NCI-H2171 treated with DMSO at 0.1 percent for 48 hours (cell line): ENCODE measurements around the gene ABCA3.
A peak's percentile ranks its signal among the peaks of the same experiment; 100 is the strongest.

Source experiments
- DNase-seq: peaks from one replicate; lab custom pipeline; 2025; lab: John Stamatoyannopoulos, UW

ABCA3 gene

DNA sequence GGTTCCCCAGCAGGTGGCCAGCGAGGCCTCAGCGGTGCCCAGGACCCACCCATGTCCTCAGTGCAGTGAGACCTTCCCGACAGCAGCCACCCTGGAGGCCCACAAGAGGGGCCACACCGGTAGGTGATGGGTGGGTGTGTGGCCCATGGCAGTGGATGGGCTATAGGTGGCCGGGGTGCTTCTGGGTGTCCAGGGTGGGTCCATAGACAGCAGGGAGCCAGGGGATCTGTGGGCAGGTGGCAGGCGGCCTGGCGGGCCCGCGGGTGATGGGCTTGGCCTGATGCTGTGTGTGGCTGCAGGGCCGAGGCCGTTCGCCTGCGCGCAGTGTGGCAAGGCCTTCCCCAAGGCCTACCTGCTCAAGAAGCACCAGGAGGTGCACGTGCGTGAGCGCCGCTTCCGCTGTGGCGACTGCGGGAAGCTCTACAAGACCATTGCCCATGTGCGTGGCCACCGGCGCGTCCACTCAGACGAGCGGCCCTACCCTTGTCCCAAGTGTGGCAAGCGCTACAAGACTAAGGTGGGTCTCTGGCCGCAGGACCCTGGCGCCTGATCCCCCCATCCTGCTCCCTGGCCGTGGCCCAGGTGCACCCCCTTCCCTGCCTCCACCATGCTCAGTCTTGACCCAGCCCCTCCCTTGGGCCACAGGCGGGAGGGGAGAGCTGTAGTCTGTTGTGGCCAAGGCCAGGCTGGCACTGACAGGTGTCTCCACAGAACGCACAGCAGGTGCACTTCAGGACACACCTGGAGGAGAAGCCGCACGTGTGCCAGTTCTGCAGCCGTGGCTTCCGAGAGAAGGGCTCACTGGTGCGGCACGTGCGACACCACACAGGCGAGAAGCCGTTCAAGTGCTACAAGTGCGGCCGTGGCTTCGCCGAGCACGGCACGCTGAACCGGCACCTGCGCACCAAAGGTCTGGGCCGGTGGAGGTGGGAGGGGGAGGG is 106.4 kb downstream of the ABCA3 start:
- peak; percentile 7 for DNase-seq

DNA sequence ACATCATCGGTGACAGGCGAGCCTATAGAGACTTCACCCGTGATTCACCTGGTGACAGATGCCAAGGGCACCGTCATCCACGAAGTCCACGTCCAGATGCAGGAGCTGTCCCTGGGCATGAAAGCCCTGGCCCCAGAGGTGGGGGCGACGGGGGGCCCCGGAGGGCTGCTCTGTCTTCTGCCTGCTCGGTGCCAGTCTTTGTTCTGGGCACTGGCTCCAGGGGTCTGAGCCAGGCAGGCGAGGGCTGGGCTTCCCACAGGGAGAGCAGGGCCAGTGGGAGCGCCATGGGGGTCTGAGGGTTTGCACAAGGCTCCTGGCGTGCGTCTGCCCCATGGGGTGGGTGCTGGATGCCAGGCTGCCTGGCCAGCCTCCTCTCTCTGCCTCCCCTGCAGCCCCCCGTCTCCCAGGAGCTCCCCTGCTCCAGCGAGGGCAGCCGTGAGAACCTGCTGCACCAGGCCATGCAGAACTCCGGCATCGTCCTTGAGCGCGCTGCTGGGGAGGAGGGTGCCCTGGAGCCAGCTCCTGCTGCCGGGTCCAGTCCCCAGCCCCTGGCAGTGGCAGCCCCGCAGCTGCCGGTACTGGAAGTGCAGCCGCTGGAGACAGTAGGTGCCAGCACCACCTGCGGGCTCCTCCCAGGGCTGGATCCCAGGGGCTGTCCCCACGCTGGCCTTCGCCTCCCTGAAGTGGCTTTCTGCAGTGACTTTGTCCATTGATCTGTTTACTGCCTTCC is 107.3 kb downstream of the ABCA3 start:
- DNase-seq = no peak

DNA sequence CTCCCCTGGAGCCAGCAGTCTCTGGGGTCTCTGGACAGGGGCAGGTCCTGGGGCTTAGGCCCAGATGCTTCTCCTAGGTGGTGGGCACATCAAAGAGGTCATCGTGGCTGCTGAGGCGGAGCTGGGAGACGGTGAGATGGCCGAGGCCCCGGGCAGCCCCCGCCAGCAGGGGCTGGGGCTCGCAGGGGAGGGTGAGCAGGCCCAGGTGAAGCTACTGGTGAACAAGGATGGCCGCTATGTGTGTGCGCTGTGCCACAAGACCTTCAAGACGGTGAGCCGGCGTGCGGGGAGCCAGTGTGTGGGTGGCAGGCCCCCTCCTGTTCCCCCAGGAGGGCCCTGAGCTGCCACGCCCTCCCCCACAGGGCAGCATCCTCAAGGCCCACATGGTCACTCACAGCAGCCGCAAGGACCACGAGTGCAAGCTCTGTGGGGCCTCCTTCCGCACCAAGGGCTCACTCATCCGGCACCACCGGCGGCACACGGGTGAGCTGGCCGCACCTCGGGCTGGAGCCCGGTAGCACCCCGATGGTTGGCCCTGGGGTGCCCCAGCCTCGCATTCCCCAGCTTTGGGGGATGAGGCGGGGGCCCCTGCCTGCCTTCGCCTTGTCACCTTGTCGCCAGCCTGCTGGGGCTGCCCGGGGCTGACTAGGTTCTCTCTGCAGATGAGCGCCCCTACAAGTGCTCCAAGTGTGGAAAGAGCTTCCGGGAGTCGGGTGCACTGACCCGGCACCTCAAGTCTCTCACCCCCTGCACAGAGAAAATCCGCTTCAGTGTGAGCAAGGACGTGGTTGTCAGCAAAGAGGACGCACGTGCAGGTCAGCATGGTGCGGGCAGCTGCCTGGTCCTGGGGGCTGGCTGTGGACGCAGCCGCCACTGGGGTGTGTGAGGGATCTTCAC is 108.2 kb downstream of the ABCA3 start:
- no peak for DNase-seq

DNA sequence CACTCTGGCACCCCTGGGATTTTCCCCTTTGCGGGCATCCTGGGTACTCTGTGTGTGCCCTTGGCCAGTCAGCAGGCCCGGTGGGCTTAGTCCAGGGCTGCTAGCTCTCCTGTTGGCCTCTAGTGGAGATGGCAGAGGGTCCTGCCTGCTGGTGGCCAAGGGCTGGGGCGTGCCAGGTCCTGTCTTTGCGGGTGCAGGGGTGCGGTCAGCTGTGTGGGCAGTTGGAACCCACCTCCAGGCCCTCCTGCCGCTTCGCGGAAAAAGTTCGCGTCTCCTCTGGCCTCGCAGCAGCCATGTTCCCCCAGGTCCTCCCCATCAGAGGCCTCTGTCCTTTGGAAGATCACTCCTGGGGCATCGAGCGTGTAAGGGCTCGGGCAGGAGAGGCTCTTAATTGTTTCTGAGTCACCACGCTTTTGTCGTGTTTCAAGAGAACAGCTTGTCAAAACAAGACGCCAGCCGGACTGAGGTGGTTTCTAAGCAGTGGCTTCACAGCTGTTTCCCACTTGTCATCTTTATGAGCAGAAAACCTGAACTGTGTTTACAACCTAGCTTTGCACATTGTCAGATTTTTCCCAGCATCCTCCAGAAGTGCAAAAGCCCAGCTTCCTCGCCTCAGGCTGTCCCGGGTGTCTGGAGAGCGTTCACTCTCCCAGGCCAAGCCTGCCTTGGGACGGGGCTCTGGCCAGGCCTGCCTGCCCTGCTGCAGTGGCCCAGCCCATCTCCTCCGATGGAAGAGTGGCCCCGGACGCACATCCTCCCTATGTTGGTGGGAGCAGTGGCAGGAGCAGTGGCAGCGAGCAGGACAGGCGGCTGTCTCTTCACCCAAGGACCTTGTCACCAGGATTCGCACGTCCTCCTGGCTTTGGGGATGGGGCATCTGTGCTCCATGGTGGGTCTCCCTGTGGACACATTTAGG is 109.3 kb downstream of the ABCA3 start:
- DNase-seq = no peak

DNA sequence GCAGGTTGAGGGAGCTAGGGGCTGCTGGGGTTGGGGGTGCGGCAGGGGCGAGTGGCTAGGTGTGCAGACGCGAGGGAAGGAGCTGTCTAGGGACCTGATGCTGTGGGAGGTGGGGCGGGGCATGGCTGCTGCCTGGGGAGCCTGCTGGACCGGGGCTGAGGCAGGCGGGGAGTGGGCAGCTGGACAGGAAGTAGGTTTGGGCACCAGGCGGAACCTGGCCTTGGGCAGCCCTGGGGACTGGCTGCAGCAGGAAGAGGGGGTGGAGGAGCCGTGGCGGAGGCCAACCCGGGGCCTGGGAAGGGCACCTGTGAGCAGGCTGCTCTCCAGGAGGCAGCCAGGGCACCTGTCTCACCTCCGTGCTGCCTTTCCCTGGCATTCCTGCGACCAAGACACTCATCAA is 110.2 kb downstream of the ABCA3 start:
- no peak for DNase-seq

DNA sequence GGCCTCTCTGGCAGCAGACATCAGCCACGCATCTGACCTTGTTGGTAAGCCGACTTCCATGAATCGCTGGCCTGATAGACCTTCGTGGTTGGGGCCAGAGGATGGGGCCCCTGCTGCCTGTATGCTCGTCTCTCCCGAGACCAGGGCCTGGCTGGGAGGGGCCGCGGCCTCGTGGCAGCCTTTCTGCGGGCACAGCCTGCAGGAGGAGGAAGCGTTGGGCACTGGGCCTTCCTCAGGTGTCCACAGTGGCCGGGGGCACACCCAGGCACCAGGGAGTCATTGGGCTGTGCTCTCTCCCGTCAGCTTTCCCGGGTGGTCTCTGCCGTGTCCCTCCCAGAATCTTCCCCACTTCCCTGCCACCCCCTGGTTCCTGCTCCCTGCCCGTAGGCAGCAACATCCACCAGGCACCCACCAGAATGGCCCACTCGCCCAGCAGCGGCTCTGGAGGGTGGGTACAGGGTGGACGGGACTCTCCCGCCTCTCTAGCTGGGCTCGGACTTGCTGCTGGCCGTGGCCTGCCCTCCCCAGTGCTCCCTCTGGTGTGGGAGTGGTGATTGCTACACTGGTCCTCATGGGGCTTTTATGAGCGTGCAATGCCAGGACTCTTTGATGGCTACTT is 110.8 kb downstream of the ABCA3 start:
- DNase-seq = no peak

DNA sequence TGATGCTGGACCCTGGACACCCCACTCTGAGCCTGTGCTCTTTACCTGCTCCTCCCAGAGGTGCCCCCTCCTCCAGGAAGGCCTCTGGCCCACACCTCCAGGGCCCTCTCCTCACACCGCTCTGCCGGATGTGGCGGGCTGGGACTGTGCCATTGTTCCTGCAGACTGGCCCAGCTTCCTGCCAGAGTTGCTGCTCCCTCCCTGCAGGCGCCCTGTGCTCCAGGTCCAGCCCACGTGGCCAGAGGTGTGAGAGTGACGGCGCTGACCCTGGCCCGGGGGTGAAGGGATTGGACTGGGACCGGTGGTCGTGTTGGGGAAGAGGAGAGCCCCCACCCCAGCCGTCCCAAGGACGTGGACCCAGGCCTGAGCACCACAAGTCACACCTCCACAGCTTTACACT is 111.4 kb downstream of the ABCA3 start:
- no peak for DNase-seq

DNA sequence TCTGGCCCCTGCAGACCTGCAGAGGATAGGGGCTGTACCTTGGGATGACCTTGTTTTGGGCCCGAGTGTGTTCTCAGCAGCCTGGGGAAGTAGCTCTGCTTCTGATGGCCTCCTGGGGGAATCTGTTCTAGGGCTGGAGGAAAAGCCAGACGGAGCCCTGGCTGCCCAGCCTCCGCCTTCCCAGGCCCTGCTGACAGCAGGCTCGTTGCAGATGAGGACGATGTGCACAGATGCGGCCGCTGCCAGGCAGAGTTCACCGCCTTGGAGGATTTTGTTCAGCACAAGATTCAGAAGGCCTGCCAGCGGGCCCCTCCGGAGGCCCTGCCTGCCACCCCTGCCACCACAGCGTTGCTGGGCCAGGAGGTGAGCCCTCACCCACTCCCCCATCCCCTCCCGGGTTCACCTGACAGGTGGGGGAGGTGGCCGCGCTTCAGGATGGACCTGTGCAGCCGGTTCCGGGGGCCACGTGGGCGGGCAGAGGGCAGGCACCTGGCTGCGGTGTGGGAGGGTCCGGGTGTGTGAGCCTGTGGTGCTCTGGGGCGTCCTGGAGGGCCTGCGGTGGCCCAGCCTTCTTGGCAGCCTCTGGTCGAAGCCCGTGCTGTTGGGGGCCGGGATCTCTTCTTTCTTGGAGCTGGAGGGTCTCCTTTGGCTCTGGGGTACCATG is 112.2 kb downstream of the ABCA3 start:
- no peak for DNase-seq

DNA sequence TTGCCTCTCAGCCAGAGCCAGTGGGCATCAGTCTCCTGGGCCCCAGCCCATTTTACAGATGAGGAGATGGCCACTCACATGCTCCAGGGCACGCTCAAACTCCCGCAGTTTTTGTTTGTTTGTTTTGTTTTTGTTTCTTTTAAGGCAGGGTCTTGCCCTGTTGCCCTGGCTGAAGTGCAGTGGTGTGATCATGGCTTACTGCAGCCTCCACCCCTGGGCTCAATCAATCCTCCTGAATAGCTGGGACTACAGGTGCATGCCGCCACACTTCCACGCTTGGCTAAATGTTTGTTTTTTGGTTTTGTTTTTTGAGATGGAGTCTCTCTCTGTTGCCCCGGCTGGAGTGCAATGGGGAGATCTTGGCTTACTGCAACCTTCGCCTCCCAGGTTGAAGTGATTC is 113.6 kb downstream of the ABCA3 start:
- DNase-seq = no peak

DNA sequence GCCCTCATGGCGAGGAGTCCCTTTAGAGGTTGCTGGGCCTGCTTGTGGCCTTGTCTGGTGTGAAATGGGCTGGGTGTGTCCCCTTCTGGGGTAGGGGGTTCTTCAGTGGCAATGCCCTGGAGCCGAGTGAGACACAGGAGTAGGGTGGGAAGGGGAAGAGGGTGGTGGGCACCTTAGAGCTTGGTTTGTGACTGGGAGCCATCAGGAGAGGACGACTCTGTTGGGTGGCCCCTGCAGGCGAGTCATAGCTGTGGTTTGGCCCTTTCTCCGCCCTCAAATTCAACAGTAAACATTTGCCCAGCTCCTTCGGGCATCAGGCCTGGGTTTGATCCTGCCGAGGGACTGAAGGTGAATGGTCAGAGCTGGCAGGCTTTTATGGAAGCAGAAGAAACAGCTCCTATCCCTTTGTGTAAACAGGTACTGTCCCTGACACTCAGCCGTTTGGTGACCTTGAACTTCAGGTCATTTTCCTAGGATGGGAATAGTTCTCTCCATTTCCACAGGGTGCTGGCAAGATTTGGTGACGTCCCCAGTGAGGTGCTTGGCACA is 114.2 kb downstream of the ABCA3 start:
- no peak for DNase-seq
